HTR-8/SVneo (cell line): ENCODE data around the gene C20orf204.
A peak's percentile ranks its signal among the peaks of the same experiment; 100 is the strongest.

Experiments used
- DNase-seq: peaks from one replicate; pipeline ENCODE4 v3.0.0; 2011; ENCODE audit warnings: low spot score, mixed read lengths; ENCODE audit not compliant: insufficient read length
- FAIRE-seq: peaks from 2 replicates; lab custom pipeline; 2011; peaks lifted over from hg19 to GRCh38; lab: Jason Lieb, UNC

Gene C20orf204

DNA sequence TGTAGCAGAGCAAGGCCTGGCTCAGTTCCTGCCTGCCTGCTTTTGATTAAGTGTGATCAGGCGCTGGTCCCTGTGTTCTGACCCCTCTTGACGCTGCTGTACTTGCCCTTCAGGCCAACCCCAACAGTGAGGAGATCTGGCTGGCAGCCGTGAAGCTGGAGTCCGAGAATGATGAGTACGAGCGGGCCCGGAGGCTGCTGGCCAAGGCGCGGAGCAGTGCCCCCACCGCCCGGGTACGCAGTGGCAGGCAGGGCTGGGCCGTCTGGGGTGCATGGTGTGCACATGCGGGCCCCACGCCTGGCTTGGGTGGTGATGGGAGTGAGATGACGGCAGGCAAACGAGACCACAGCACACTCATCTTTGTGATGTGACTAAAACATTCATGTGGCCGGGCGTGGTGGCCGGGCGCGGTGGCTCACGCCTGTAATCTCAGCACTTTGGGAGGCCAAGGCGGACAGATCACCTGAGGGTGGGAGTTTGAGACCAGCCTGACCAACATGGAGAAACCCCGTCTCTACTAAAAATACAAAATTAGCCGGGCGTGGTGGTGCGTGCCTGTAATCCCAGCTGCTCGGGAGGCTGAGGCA, 10.1 kb upstream of the C20orf204 start:
- FAIRE-seq (no peak), DNase-seq (no peak)

DNA sequence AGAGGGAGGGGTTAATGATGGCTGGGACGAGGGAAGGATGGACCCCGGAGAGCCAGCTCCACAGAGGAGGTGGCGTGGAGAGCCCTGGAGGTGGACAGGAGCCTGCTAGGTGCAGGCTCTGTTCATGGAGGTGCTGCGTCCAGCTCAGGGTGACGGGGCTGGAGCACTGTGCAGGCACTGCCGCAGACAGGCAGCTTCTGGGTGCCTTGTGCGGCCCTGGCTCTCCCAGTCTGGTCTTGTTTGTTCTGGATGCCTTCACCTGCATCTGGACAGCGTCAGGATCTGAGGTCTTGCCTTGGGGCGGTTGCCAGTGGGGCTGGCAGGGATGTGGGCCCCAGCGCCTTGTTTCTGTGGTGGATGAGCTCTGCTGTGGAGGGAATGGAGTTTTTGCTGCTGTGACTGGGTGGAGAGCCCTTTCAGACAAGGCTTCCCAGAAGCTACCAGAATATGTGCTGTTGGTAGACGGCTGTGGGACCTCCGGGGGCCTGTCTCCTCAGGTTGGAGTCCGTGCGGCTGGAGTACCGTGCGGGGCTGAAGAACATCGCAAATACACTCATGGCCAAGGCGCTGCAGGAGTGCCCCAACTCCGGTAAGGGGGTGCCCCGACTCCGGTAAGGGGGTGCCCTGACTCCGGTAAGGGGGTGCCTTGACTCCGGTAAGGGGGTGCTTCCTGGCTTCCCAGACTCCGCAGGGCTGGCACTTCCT, 7.8 kb upstream of the C20orf204 start:
- FAIRE-seq (no peak), DNase-seq (no peak)

DNA sequence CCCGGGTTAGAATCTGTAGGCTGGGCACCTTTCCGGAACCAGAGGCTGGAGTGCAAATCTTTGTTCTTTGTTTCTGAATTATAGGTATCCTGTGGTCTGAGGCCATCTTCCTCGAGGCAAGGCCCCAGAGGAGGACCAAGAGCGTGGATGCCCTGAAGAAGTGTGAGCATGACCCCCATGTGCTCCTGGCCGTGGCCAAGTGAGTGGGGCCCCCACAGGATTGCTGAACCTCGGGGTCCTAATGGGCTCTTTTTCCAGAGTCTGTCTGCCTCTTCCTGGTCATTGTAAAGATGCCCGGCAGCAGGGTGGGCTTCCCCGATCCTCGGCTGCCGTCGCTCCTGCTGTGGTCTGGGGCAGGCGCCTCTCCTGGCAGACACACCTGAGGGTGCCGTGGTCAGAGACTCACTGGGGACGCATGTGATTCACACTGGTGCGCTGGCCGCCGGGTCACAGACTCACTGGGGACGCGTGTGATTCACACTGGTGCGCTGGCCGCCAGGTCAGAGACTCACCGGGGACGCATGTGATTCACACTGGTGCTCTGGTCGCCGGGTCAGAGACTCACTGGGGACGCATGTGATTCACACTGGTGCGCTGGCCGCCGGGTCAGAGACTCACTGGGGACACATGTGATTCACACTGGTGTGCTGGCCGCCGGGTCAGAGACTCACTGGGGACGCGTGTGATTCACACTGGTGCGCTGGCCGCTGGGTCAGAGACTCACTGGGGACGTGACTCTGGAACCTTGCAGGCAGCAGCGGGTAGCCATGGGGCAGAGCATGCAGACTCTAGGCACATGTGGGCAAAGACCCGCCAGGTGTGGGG, 6.5 kb upstream of the C20orf204 start:
- FAIRE-seq (peak; percentile 72), DNase-seq (no peak)

DNA sequence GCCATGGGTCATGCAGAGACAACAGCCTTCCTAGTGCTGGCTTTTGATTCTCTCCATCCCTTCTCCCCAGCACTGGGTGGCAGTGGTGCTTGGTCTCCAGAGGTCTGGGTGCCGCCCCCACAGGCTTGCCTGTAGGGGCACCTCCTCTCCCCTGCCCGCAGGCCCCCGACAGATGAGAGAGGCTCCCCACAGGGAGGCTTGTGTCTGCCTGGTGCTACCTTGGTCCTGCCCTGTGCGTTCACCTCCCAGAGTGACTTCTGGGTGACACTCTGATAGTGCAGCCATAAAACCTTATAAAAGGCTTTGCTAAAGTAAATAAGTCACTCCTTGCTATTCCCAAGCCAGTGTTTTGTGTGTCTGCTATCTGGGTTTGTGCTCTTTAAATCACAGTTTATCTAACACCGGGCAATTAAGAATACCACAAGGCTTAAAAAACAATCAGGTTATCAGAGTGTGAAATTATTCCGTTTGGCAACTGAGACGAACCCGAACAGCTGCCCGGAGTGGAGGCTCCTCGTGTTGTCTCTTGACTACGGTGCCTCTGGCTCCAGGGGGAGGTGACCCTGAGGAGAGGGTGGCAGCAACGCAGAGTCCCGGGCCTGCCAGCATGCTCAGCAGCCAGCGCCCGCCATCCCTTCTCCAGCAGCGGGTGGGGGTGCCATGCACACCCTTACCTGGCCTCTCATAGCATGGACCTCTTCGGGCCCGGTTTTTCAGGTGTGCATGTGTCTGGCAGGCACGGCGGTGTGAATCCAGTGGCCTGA, 5.4 kb upstream of the C20orf204 start:
- FAIRE-seq (peak; percentile 36), DNase-seq (no peak)

DNA sequence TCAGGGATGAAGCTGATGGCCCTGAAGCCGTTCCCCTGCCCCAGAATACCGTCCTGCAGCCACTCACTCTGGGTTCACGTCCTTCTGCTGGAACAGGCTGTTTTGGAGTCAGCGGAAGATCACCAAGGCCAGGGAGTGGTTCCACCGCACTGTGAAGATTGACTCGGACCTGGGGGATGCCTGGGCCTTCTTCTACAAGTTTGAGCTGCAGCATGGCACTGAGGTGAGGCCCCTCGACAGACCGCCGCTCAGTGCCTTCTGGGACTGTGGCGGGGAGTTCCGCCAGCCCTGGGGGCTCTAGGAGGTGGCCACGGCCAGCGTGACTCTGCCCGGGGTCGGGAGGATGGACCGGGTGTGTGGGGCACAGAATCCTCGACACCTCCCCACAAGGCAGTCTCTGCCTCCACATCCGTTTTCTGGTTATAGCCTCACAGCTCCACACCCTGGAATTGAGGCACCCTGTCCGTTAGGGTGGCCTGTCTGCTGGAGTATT, 4.1 kb upstream of the C20orf204 start:
- FAIRE-seq (no peak), DNase-seq (no peak)

DNA sequence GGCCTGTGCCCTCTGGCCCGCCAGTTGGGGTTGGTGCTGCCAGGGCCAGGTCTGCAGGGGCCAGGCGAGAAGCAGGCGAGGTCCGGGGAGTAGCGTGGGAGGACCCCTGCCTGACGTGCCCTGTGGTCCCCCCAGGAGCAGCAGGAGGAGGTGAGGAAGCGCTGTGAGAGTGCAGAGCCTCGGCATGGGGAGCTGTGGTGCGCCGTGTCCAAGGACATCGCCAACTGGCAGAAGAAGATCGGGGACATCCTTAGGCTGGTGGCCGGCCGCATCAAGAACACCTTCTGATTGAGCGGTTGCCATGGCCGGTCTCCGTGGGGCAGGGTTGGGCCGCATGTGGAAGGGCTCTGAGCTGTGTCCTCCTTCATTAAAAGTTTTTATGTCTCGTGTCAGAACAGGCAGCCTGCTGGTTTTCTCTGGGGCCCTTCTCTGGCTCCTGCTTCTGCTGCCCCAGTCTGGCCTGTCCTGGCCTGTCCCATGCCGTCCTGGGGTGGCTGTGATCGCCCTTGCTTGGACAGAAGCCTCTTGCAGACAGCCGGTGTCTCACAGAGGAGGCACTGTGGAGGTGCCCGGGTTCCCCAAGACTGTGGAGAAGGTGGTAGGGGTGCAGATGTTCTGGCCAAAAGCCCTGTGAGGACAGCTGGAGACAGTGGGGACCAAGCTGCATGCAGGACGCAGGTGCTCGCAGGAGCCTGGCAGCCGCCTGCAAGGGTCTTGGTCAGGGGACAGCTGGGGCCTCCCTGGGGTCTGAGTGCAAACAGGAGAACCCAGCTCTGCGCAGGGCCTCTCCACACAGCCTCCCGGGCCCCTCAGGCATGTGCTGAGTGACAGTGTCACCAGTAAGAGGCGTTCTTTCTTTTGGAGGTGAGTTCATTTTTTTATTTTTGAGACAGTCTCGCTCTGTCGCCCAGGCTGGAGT, 3.0 kb upstream of the C20orf204 start:
- FAIRE-seq: no peak
- DNase-seq: no peak

DNA sequence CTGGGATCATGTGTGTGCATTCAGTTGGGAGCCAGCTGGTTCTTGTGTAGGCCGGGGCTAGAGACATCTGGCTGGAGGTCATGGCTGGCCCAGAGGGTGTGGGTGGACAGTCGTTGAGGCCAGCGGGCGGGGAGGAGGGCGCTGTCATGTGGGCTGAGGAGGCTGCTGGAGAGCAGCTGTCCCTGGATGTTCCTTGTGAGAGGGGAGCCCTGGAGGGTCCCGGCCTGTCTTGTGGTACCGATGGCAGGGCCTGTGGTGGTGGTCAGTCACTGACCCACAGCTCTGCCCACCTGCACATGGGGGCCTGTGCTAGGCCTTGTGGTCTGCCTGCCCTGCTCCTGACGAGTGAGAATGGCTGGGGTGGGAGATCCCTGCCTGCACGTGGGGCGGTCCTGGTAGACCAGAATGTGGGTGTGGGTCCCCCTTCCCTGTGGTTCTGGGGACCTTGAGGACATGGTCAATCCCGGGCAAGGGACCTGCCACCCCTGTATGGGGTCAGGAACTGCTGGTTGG, 1.9 kb upstream of the C20orf204 start:
- DNase-seq (no peak), FAIRE-seq (no peak)

DNA sequence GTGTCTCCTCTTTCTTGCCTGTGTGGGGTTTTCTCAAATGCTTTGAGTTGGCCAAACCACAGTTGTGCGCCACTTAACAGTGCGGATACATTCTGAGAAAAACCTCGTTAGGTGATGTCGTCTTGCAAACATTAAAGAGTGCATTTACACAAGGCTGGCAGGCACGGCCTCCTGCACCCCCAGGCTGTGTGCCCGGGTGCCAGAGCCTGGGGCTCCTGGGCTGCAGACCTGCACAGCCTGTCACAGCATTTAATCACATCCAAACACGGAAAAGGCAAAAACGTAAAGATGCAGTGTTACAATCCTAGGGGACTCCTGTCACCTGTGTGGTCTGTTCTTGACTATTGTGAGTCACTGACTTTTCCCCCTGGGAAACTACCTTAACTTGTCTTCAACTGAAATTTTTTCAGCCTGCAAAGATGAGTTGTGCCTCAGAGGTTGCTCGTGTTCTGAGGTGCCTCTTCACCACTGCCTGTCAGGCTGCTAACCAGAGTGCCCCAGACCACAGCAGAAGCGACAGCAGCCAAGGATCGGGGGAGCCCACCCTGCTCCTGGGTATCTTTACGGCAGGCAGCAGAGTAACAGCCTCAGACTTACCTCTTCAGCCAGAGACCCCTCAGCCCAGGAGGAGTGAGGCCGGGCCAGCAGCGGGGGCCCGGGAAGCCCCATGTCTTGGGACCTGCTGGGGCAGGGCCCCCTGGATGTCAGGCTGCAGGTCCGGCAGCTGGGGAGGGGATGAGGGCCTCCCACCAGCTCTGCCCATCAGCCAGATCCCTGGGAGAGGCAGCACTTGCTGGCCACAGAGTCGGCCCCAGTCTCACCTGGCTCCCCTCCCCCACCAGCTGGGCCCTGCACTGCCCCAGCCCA, 683 bp upstream of the C20orf204 start:
- no peak for DNase-seq
- no peak for FAIRE-seq

DNA sequence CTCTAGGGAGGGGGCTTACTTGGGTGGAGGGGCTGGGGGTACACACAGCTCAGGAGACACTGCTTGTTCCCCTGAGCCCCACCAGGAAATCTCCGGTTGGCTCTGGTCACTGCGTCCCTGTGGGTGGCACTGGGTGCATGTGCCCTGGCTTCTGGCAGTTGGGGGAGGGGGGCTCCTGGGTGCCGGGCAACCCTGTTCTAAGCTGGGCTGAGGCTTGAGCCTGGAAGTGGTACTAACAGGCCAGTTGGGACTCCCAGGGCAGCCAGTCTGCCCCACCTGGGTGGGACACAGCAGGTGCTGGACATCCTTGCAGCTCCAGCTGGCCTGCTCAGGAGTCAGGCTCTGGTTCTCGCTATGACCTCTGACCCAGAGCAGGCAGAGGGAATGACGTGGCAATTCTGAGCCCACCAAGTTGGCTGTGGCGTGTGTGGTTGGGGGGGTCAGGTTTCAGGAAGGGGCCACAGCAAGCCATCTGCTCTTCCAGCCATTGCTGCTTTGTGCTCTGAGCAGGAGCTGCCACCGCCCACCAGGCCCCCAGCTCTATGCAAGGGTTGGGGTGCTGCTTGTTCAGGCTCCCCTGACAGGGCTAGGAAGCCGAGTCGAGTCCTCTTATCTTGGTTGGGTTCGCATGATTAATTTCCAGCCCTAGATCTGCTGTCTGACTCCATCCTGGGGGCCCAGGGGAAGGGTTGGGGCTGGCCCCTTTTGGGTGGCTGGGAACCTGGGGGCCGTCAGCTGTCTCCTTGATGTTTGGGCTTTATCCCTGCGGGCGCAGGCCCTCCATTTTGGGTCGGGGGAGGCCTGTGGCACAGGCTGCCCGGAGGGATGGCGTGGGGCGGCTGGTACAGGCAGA, 590 bp downstream of the C20orf204 start:
- no peak for DNase-seq
- no peak for FAIRE-seq

DNA sequence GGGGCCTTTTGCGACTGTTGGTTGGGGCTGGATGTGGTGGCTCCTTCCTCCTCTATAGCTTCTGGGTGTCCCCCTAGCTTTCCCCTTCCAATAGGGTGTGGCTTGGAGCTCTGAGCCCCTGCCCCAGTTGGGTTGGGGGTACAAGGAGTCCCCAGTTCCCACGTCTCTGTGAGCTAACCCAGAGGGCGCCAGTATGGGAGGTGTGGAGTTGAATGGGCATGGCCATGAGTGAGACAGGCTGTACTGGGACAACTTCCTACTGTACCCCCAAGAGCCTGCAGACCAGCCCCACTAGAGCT, 1.2 kb downstream of the C20orf204 start:
- DNase-seq: no peak
- FAIRE-seq: no peak

DNA sequence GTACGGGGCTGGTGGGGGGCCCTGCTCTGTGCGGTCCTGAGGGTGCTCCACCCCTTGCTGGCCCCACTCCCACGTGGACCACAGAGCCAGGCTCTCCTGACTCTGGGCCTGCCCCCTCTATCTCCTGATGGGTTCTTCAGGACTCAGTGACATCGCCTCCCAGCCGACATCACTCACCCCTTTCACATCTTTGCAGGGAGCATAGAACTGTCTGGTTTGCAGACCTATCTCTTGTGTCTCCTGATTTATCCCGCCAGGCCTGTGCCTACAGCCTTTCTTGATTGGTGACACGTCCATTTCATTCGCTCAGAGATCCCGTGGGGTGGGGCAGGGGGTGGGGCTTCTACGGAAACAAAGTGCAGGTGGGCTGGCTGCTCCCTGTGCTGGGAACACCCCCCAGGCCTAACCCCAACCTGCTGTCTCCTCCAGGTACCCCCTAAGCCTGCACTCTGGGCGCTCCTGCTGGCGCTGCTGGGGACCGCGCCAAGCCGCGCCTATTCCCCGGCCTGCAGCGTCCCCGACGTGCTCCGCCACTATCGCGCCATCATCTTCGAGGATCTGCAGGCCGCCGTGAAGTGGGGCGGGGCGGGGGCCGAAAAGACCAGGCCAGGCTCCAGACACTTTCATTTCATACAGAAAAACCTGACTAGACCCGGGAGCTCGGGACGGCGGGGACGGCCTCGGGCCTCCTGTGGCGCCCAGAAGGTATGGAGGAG, 1.7 kb downstream of the C20orf204 start:
- no peak for DNase-seq
- peak; percentile 4 for FAIRE-seq

DNA sequence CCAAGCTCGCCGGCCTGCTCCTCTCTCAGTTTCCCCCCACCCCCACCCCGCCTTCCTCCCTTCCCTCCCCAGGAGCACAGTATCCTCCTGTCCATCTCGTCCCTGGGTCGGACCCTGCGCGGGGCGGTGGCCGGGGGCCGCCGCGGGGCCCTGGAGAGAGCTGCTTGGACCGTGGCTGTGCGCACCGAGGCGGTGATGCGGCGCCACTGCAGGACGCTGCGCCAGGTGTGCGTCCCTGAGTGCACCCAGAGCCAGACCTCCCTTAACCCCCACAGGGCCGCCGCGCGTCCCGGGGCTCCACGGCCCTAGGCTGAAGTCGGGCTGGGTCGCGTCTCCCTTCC, 2.2 kb downstream of the C20orf204 start:
- no peak for FAIRE-seq
- no peak for DNase-seq

DNA sequence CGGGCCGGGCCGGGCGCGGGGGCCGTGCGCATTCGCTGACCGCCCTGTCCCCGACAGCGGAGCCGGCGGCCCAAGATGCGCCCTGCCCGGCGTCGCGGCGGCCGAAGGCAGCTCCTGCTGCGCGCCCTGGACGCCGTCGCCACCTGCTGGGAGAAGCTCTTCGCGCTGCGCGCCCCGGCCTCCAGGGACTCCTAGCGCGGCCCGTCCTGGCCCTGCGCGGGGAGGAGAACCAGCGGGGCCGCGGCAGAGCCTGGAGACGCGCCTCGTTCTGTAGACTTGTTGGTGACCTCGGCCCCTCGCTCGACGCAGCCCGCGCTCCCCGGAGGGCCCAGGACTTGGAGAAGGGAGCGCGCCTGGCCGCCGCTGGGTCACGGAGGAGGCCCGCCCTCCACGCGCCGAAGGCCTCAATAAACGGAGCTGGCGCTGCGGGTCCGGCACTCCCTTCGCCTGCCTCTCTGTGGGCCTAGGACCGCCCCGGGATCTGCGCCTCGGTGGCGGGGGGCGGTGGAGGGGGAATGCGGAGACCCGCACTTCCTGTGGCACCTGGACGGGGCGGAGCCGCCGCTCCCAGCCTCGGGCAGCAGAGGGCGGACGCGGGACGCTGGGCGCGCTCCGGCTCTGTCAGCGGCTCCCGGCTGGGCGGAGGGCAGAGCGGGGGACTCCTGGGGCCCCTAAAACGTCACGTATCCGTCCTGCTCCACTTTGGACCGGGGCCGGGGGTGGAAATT, 2.7 kb downstream of the C20orf204 start:
- DNase-seq (peak; percentile 97), FAIRE-seq (peak; percentile 91)

DNA sequence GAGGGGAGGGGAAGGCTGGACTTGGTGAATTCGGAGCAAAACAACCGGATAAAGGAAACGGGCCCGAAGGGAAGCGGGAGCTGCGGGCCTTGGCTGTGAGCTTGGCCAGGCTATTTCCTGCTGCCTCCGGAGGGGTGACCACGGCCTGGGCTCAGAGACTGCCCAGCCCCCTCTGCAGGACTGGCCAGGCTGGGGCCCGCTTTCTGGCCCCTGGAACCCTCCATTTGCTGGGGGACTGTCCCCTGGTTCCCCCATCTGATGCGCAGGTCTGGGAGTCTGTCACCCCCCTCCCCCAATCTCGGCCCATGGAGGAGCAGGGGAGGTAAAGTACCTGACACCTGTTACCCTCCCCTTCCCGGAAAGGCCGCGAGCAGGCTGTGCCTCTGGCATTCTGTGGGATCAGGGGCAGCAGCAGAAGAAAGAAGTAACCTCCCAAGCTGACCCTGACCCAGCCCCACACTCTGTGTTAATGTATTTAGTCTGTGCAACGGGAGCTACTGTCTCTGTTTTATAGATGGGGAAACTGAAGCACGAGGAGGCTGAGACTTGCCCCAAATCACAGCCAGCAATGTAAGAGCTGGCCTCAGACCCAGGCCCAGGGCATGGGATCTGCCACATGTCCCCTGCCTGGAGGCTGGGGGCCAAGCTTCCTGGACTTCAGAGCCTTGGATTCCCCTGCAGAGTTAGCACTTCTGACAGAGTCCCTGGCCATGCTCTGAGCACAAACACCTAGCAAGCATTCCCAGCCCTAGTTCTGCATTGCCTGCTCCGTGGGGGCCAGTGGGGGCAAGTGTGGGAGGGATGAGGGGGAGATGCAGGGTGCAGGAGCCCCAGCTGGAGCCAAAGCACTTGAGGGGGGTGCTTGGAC, 3.5 kb downstream of the C20orf204 start:
- no peak for DNase-seq
- FAIRE-seq: no peak

DNA sequence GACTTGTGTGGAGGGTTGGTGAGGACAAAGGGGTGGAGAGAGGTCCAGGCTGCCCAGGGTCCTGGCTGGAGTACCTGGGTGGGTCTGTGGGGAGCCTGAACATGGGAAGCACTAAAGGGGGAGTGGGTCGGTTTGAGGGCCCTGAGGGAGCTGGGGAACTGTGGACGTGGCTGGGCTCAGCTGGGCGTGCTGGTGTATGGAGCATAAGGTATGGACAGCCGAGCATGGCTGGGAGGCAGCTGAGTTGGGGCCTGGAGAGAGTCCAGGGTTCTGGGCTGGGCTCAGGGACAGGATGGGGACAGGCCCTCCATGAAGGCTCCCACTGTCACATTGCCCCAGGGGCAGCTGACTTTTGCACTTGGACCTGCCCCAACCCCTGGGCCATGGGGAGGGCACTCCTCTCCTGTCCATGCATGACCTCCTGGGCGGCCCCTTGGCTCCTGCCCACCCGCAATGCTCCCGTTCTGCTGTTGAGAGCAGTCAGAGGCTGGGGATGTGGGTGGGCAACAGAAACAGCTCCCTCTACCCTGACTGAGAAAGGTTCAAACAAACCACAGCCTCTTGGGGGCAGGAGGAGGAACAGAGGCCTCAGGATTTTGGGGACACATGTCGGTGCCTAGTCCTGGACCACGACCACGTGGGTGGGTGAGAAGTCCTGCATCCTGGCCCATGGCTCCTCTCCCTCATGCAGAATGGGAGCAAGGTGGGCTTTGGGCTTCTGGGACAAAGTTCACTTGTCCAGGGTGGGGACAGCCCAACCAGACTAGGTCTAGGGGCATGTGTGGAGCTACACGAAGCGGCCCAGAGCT, 4.5 kb downstream of the C20orf204 start:
- DNase-seq (no peak), FAIRE-seq (peak; percentile 23)
